Panc1 (cell line): ENCODE measurements around the gene CDC7.

Experiments used
- CTCF ChIP-seq: fragments of 450-650 bp; IDR thresholded peaks from 2 replicates; pipeline ENCODE4 v1.5.1; 2017; ENCODE audit warnings: mild to moderate bottlenecking
- REST ChIP-seq, 2 experiments: IDR thresholded peaks; 2 replicates each; pipeline ENCODE4 v1.6.1; 2011 to 2012; ENCODE audit warnings: low read depth in 2 of 2, control low read depth in 1 of 2, low read length in 1 of 2, mild to moderate bottlenecking in 1 of 2, moderate library complexity in 1 of 2; ENCODE audit not compliant: insufficient read depth in 1 of 2
- TCF7L2 ChIP-seq: IDR thresholded peaks from 2 replicates; pipeline ENCODE4 v1.6.1; 2011; ENCODE audit warnings: mild to moderate bottlenecking, low read depth, low read length, inconsistent platforms

- TF ChIP-seq REST (IDR thresholded peaks at IDR 0.05; ENCODE audit: insufficient read depth in 1 of 2, low read depth in 2 of 2, low read length in 1 of 2) (no peak), CTCF (no peak), TCF7L2 (no peak)
Measured at GRCh38 chr1:91557039-91557690, 56.5 kb downstream of the CDC7 start.
